ENCODE results near the gene LDB3.

LDB3 gene

DNA sequence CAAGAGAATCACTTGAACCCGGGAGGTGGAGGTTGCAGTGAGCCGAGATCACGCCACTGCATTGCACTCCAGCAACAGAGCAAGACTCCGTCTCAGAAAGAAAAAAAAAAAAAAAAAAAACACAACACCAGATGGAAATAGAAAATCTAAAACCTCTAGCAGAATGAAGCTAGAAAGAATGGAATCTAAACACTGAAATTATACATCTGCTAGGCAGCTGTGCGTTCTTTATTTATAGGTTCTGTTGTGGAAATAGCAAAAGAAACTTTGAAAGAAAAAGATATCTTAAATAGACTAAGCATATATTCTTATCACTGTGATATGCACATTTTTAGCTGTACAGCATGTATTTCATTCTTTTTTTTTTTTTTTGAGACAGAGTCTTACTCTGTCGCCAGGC is 105.2 kb downstream of the LDB3 start:
- no peak for DNase-seq

DNA sequence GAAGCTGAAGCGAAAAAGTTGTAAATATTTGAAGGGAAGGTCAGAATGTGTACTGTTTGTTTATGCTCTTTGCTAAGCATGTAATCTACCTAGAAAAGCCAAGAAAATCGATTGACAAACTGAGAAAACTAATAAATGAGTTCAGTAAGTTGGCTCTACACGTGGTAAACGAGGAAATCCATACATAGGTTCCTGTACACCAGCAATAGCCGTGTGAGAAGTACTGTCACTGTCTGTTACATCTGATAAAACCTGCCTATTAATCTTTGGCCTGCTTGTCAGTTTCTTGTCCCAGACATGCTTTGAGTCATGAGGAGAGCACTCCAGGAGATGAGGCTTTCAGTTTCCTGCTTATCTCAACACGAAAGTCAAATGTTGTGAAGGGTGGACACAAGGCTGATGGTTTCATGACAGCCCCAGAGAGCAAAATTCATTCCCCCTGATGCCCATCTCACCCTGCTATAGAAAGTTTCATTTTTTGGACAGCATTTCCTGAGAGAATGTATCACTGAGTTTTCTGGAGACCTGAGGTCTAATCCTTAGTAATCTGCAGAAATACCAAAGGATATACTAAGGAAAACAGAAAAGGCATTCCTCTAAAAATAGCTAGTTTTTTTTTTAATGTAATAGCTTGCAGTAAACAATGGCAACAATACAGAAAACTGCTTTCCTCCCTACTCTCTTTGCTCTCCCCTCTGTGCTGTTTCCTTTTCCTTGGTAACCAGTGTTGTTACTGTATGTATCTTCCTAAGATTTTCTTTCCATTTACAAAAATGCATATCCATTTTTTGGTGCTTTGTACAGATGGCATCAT is 107.0 kb downstream of the LDB3 start:
- DNase-seq: no peak

DNA sequence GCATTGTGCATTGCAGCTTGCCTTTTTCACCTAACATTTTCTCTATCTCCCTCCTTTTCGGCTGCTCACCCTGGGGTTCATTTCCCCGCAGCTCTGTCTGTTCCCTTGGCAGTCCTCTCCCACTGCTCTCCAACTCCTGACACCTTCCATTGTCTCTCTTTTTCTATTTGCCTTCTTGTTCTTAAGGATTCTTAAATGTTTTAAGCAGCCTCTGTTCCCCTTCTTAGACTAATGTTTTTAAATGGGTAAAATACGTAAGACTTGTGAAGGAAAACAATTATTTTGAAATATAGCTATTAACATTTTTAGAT is 107.5 kb downstream of the LDB3 start:
- no peak for DNase-seq

DNA sequence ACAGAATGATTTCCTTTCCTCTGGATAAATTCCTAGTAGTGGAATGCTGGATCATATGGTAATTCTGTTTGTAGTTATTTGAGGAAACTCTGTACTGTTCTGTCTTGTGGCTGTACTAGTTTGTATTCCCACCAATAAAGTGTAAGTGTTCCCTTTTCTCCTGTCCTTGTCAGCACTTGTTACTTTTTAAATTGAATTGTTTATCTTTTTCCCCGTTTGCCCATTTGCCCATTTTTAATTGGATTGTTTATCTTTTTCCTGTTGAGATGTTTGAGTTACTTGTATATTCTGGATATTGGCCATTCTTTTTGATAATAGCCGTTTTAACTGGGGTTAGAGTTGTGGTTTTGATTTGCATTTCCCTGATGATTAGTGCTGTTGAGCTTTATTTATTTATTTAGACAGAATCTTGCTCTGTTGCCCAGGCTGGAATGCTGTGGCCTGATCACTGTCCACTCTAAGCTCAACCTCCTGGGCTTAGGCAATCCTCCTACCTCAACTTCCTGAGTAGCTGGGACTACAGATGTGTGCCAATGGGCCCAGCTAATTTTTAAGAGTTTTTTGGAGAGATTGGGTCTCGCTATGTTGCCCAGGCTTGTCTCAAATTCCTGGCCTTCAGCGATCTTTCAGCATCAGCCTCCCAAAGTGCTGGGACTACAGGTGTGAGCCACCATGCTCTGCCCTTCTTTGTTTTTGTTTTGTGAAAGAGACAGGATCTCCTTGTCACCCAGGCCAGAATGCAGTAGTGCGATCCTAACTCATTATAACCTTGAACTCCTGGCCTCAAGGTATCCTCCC is 111.1 kb downstream of the LDB3 start:
- no peak for DNase-seq

DNA sequence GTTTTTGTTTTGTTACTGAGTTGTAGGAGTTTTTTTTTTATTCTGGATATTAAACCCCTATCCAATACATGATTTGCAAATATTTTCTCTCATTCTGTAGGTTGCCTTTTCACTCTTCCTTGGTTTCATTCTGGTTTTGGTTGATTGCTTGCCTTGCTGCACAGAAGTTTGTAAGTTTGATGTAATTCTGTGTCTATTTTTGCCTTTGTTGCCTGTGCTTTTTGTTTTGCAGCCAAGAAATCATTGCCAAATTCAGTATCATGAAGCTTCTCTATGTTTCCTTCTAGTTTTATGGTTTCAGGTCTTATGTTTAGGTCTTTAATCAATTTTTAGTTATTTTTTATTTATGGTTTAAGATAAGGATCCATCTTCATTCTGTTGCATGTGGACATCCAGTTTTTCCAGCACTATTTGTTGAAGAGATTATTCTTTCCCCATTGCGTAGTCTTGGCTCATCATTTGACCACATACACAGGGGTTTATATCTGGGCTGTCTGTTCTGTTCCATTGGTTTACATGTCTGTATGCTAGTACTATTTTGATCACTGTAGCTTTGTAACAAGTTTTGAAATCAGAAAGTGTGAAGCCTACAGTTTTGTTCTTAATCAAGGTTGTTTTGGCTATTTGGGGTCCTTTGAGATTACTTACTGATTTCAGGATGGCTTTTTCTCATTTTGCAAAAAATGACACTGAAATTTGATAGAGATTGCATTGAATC is 114.5 kb downstream of the LDB3 start:
- no peak for DNase-seq

DNA sequence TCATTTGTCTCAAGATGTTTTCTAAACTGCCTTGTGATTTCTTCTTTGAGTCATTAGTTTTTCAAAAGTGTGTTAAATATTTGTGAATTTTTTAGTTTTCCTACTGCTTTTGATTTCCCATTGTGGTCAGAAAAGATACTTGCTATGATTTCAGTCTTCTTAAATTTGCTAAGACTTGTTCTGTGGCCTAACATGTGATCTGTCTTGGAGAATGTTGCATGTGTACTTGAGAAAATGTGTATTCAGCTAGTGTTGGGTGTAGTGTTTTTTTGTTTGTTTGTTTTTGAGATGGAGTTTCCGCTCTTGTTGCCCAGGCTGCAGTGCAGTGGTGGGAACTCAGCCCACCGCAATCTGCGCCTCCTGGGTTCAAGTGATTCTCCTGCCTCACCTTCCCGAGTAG is 116.7 kb downstream of the LDB3 start:
- no peak for DNase-seq
